Measurements from ENCODE around the gene ELP2.
"Not testable (repeated sequence)": the region's sequence is repeated elsewhere in the genome, so short reads cannot be mapped to it uniquely, and the experiment has no call there.

ELP2 gene

GRCh38 chr18:36157441-36157840 lies 27.7 kb downstream of the ELP2 start:
- no peak for DNase-seq (ENCODE audit: low read depth in 2 of 2)

GRCh38 chr18:36158266-36158867 lies 28.7 kb downstream of the ELP2 start:
- DNase-seq (ENCODE audit: low read depth in 2 of 2), result no peak

- DNase-seq (ENCODE audit: low read depth in 2 of 2), result no peak
Observed at GRCh38 chr18:36160959-36161371, 31.3 kb downstream of the ELP2 start.

GRCh38 chr18:36162981-36163380 lies 33.3 kb downstream of the ELP2 start:
- no peak for DNase-seq (ENCODE audit: low read depth in 2 of 2)

GRCh38 chr18:36167692-36168218 lies 38.1 kb downstream of the ELP2 start:
- DNase-seq (ENCODE audit: low read depth in 2 of 2), result no peak

- not testable (repeated sequence) for DNase-seq (ENCODE audit: low read depth in 2 of 2)
Observed at GRCh38 chr18:36168296-36168695, 38.6 kb downstream of the ELP2 start.

GRCh38 chr18:36169938-36170337 lies 40.2 kb downstream of the ELP2 start:
- no peak for DNase-seq (ENCODE audit: low read depth in 2 of 2)

GRCh38 chr18:36175481-36175880 lies 45.8 kb downstream of the ELP2 start:
- DNase-seq (ENCODE audit: low read depth in 2 of 2), result no peak

GRCh38 chr18:36176177-36176584 lies 46.5 kb downstream of the ELP2 start:
- no peak for DNase-seq (ENCODE audit: low read depth in 2 of 2)

GRCh38 chr18:36176711-36177110 lies 47.0 kb downstream of the ELP2 start:
- no peak for DNase-seq (ENCODE audit: low read depth in 2 of 2)

- no peak for DNase-seq (ENCODE audit: low read depth in 2 of 2)
Observed at GRCh38 chr18:36177913-36178312, 48.2 kb downstream of the ELP2 start.

GRCh38 chr18:36179562-36180355 lies 50.1 kb downstream of the ELP2 start:
- no peak for DNase-seq (ENCODE audit: low read depth in 2 of 2)

GRCh38 chr18:36181441-36181840 lies 51.7 kb downstream of the ELP2 start:
- no peak for DNase-seq (ENCODE audit: low read depth in 2 of 2)

- no peak for DNase-seq (ENCODE audit: low read depth in 2 of 2)
Observed at GRCh38 chr18:36181898-36182506, 52.3 kb downstream of the ELP2 start.

- DNase-seq (ENCODE audit: low read depth in 2 of 2), result no peak
Observed at GRCh38 chr18:36183033-36183432, 53.3 kb downstream of the ELP2 start.

GRCh38 chr18:36183987-36184386 lies 54.3 kb downstream of the ELP2 start:
- DNase-seq (ENCODE audit: low read depth in 2 of 2), result no peak

GRCh38 chr18:36185157-36185556 lies 55.5 kb downstream of the ELP2 start:
- DNase-seq (ENCODE audit: low read depth in 2 of 2), result no peak

- DNase-seq (ENCODE audit: low read depth in 2 of 2), result no peak
Observed at GRCh38 chr18:36185901-36186460, 56.3 kb downstream of the ELP2 start.

GRCh38 chr18:36186461-36187192 lies 56.9 kb downstream of the ELP2 start:
- peak in 1 of 2 experiments; percentile 22 for DNase-seq (ENCODE audit: low read depth in 2 of 2)

GRCh38 chr18:36187193-36187825 lies 57.6 kb downstream of the ELP2 start, which contains the start of gene MOCOS:
TSS of gene MOCOS (plus strand) at chr18:36187497. CDS start at chr18:36187540, 43 bp downstream.
- peak in 1 of 2 experiments; percentile 41 for DNase-seq (ENCODE audit: low read depth in 2 of 2)
